ENCODE measurements around the gene ADAMTS15. TPM values are rescaled to one million over a fixed set of nuclear protein-coding genes. Genes with fewer than 3 reads are reported as not detected.

ADAMTS15 gene
- total RNA-seq, 1 donor from 2014 or later = 1.2 TPM

GRCh38 chr11:130477586-130478203 is 29.2 kb downstream of the ADAMTS15 start:
- Mint-ChIP-seq H3K9me3 (ENCODE audit: low read depth) (no peaks in the 10 kb centered on the region), H3K27ac (peak overlapping the region; percentile 59), H3K4me3 (ENCODE audit: low read depth) (no peak overlapping the region), H3K36me3 (ENCODE audit: insufficient read depth) (no peaks in the 10 kb centered on the region), H3K27me3 (peaks cover 8% of the 10 kb centered on the region), H3K4me1 (ENCODE audit: low read depth) (peaks cover 5% of the 10 kb centered on the region)
- no peak for TF ChIP-seq CTCF (IDR thresholded peaks at IDR 0.05; ENCODE audit: unreplicated experiment)
- no peak for DNase-seq (ENCODE audit: low spot score, unreplicated experiment)

GRCh38 chr11:130478204-130478701 is 29.8 kb downstream of the ADAMTS15 start:
- Mint-ChIP-seq H3K9me3 (ENCODE audit: low read depth) (no peaks in the 10 kb centered on the region), H3K36me3 (ENCODE audit: insufficient read depth) (no peaks in the 10 kb centered on the region), H3K27me3 (peaks cover 8% of the 10 kb centered on the region), H3K4me3 (ENCODE audit: low read depth) (no peak overlapping the region), H3K4me1 (ENCODE audit: low read depth) (peaks cover 5% of the 10 kb centered on the region), H3K27ac (no peak overlapping the region)
- no peak for DNase-seq (ENCODE audit: low spot score, unreplicated experiment)
- TF ChIP-seq CTCF (IDR thresholded peaks at IDR 0.05; ENCODE audit: unreplicated experiment) = no peak

GRCh38 chr11:130478881-130479280 is 30.4 kb downstream of the ADAMTS15 start:
- no peak for DNase-seq (ENCODE audit: low spot score, unreplicated experiment)
- Mint-ChIP-seq H3K36me3 (ENCODE audit: insufficient read depth) (no peaks in the 10 kb centered on the region), H3K4me3 (ENCODE audit: low read depth) (no peak overlapping the region), H3K27ac (no peak overlapping the region), H3K9me3 (ENCODE audit: low read depth) (peaks cover under 1% of the 10 kb centered on the region), H3K27me3 (peaks cover 8% of the 10 kb centered on the region), H3K4me1 (ENCODE audit: low read depth) (peaks cover 5% of the 10 kb centered on the region)
- TF ChIP-seq CTCF (IDR thresholded peaks at IDR 0.05; ENCODE audit: unreplicated experiment) = no peak

- Mint-ChIP-seq H3K4me1 (ENCODE audit: low read depth) (peaks cover 5% of the 10 kb centered on the region), H3K36me3 (ENCODE audit: insufficient read depth) (no peaks in the 10 kb centered on the region), H3K27ac (no peak overlapping the region), H3K4me3 (ENCODE audit: low read depth) (no peak overlapping the region), H3K27me3 (peaks cover 8% of the 10 kb centered on the region), H3K9me3 (ENCODE audit: low read depth) (peaks cover 3% of the 10 kb centered on the region)
- TF ChIP-seq CTCF (IDR thresholded peaks at IDR 0.05; ENCODE audit: unreplicated experiment) = no peak
- DNase-seq (ENCODE audit: low spot score, unreplicated experiment) = no peak
These were observed 31.7 kb downstream of the ADAMTS15 start for GRCh38 chr11:130480186-130480585.

- peaks cover 5% of the 10 kb centered on the region for H3K4me1 Mint-ChIP-seq (ENCODE audit: low read depth)
- no peak for DNase-seq (ENCODE audit: low spot score, unreplicated experiment)
- no peak overlapping the region for H3K27ac Mint-ChIP-seq
- H3K36me3 Mint-ChIP-seq (ENCODE audit: insufficient read depth) = no peaks in the 10 kb centered on the region
- H3K27me3 Mint-ChIP-seq = peaks cover 8% of the 10 kb centered on the region
- H3K4me3 Mint-ChIP-seq (ENCODE audit: low read depth) = no peak overlapping the region
- TF ChIP-seq CTCF (IDR thresholded peaks at IDR 0.05; ENCODE audit: unreplicated experiment) = no peak
- peaks cover 3% of the 10 kb centered on the region for H3K9me3 Mint-ChIP-seq (ENCODE audit: low read depth)
These were observed 32.3 kb downstream of the ADAMTS15 start for GRCh38 chr11:130480711-130481140.
